Lung (tissue), 12 donors: ENCODE results near the gene KIZ. TPM values are rescaled to one million over a fixed set of nuclear protein-coding genes. Genes with fewer than 3 reads are reported as not detected.

Source experiments
- ATAC-seq: fragments of 200-7000 bp; cut with Tn5 transposase; one replicate; pipeline ENCODE4 v1.9.1; 2020; ENCODE audit warnings: moderate number of reproducible peaks; ENCODE audit not compliant: insufficient read depth, low FRiP score
- DNase-seq, 3 donors: peaks; one replicate each; pipeline ENCODE4 v3.0.0-alpha.2; 2013 to 2017
- H3K27ac ChIP-seq, 2 donors: one replicate each; pipeline ENCODE4 v1.5.1; 2013; ENCODE audit warnings: mild to moderate bottlenecking in 2 of 2, moderate library complexity in 2 of 2, control low read depth in 1 of 2, inconsistent platforms in 1 of 2, low read depth in 1 of 2, low read length in 1 of 2
- H3K27me3 ChIP-seq, 3 donors: one replicate each; pipeline ENCODE4 v1.5.1; 2013; ENCODE audit warnings: low read length in 2 of 3; ENCODE audit not compliant: control insufficient read depth in 3 of 3, insufficient read depth in 3 of 3
- H3K36me3 ChIP-seq, 4 donors: one replicate each; pipeline ENCODE4 v1.5.1; 2013; ENCODE audit warnings: low read length in 4 of 4, mild to moderate bottlenecking in 1 of 4, moderate library complexity in 1 of 4; ENCODE audit not compliant: control insufficient read depth in 4 of 4, insufficient read depth in 4 of 4
- H3K4me1 ChIP-seq, 5 donors: one replicate each; pipeline ENCODE4 v1.5.1; 2013; ENCODE audit warnings: low read length in 5 of 5, mild to moderate bottlenecking in 2 of 5, moderate library complexity in 1 of 5; ENCODE audit not compliant: control insufficient read depth in 5 of 5, insufficient read depth in 5 of 5
- H3K4me3 ChIP-seq: one replicate; pipeline ENCODE4 v1.5.1; 2013; ENCODE audit warnings: mild to moderate bottlenecking, control low read depth, moderate library complexity
- H3K9ac ChIP-seq, 2 donors: one replicate each; pipeline ENCODE4 v1.5.1; 2013; ENCODE audit warnings: low read length in 2 of 2, control low read depth in 1 of 2; ENCODE audit not compliant: insufficient read depth in 1 of 2
- H3K9me3 ChIP-seq, 4 donors: one replicate each; pipeline ENCODE4 v1.5.1; 2013; ENCODE audit warnings: low read length in 3 of 4, mild to moderate bottlenecking in 1 of 4, moderate library complexity in 1 of 4; ENCODE audit not compliant: control insufficient read depth in 4 of 4, insufficient read depth in 3 of 4
- CTCF ChIP-seq: IDR thresholded peaks from 2 replicates; pipeline ENCODE4 v1.5.1; 2012; ENCODE audit warnings: mild to moderate bottlenecking; ENCODE audit errors: control extremely low read depth, extremely low read depth
- WGBS, 2 donors: extraction: QIAGEN DNeasy Blood & Tissue Kit; methylation state at CpG; one replicate each; pipeline ENCODE4 v1.1.7; 2013; 5-methylcytosine and 5-hydroxymethylcytosine counted together
- polyA plus RNA-seq, 2 donors: library from polyadenylated mRNA; stranded (reverse); fragments of 200-250 nt; gene quantifications; one replicate each; pipeline ENCODE4 v1.2.1, GENCODE V29; 2013
- total RNA-seq, 2 donors: library from RNA; depleted of rRNA in 1 of 2; stranded (reverse); fragments of >200 nt in 1 of 2; gene quantifications; one replicate each; pipeline ENCODE4 v1.2.1, GENCODE V29; 2014 to 2021
- donor health status: control.
- donor health status: control.
- donor health status: Bipolar disorder and iron deficiency.
- donor health status: healthy.
- donor health status: DM: yes; HTN: yes; CAD: no.

KIZ gene
- total and polyA plus RNA-seq, 4 donors: 4.1 to 22.5 (median 9.1) TPM

DNA sequence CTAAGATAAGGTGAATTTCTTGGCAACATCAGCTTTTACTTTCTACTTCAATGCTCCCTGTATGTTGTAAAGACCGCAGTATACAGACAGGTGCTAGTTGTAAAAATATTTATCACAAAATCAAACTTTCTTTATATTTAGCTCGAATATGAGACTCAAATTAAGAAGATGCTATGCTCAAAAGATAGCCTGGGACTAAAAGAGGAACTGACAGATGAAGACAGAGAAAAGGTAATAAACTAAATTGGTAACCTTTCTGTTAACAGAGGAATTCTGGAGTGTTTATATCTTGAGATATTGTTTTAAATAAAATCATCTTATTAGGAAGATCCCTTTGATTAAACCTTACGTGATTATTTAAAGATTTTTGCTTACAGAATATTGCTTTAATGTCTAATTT is 19.5 kb downstream of the KIZ start:
- H3K27me3 ChIP-seq: no peaks in the 10 kb centered on the region
- no peaks in the 10 kb centered on the region for H3K4me1 ChIP-seq
- H3K4me3 ChIP-seq: no peak overlapping the region
- WGBS, 2 donors: 91 to 92% methylated on average over 3 of the region's 3 CpGs
- no peak for TF ChIP-seq CTCF
- ATAC-seq: no peak
- DNase-seq: no peak
- peaks cover 2 to 4% (median 3%) of the 10 kb centered on the region in 4 donors for H3K36me3 ChIP-seq
- H3K9me3 ChIP-seq: no peaks in the 10 kb centered on the region
- no peak overlapping the region for H3K27ac ChIP-seq
- no peak overlapping the region for H3K9ac ChIP-seq

GRCh38 chr20:21146215-21146614 is 20.3 kb downstream of the KIZ start:
- no peak overlapping the region for H3K27ac ChIP-seq
- no peak overlapping the region for H3K9ac ChIP-seq
- H3K4me3 ChIP-seq: no peak overlapping the region
- ATAC-seq: no peak
- H3K27me3 ChIP-seq: no peaks in the 10 kb centered on the region
- no peaks in the 10 kb centered on the region for H3K9me3 ChIP-seq
- no peak for DNase-seq
- peaks cover 2 to 4% (median 3%) of the 10 kb centered on the region in 4 donors for H3K36me3 ChIP-seq
- no peak for TF ChIP-seq CTCF
- 92 to 95% methylated on average over 4 of the region's 4 CpGs for WGBS, 2 donors
- H3K4me1 ChIP-seq: no peaks in the 10 kb centered on the region

DNA sequence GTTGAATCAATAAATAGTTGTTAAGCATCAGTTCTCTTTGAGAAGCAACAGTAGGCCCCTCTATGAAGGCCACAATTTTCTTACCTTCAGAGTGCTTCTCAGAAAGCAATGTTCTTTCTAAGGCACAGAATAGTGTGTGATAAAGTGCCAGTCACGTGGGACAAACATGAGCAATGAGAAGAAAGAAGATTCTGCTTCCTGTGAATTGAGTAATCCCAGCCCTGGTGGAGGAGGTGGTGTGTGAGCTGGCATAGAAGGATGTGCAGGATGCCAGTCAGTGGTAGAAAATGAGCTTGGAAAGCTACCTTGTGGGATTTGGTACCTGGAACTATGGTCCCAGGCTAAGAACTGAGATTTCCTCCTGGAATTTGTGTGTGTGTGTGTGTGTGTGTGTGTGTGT is 21.7 kb downstream of the KIZ start:
- Histone ChIP-seq H3K27ac (no peak overlapping the region), H3K4me1 (peaks cover 0 to 2% (median 0%) of the 10 kb centered on the region in 5 donors), H3K36me3 (peaks cover 0 to 4% (median 2%) of the 10 kb centered on the region in 4 donors), H3K9ac (no peak overlapping the region), H3K4me3 (no peak overlapping the region), H3K27me3 (no peaks in the 10 kb centered on the region), H3K9me3 (no peaks in the 10 kb centered on the region)
- ATAC-seq (no peak), DNase-seq (no peak)
- TF ChIP-seq CTCF: no peak
- WGBS, 2 donors: 18 to 66% methylated on average over 1 of the region's 1 CpG

- Histone ChIP-seq H3K27ac (no peak overlapping the region), H3K36me3 (peaks cover 0 to 4% (median 2%) of the 10 kb centered on the region in 4 donors), H3K27me3 (no peaks in the 10 kb centered on the region), H3K9me3 (no peaks in the 10 kb centered on the region), H3K9ac (no peak overlapping the region), H3K4me3 (no peak overlapping the region), H3K4me1 (peaks cover 0 to 2% (median 0%) of the 10 kb centered on the region in 5 donors)
- ATAC-seq (no peak), DNase-seq (no peak)
- no peak for TF ChIP-seq CTCF
- 90 to 92% methylated on average over 9 of the region's 9 CpGs for WGBS, 2 donors
Measured at GRCh38 chr20:21149344-21149743, 23.5 kb downstream of the KIZ start.
